Measurements from ENCODE around the gene HBD.

DNA sequence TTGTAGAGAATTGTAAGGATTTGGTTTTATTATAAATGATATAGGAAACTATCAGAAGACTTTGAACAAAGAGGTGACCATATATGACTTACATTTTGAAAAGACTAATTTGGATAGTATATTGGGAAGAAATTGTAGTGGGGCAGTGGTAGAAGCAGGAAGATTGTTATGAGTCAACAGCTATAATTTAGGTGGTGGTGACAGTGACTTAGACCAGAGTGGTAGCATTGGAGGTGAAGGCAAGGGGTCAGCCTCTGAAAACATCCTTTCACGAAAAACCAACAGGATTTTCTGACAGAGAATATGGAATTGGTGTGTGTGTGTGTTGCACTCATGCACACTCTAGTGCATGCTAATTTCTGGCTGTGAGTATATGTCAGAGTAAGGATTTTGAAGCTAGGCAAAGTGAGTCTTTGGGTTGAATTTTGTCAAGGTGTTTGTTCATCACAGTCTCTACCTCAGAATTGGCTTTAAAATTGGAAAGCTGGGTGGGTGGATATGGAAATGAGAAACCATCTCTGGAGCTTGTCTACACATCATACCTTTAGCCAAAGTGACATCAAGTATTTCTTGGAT lies 43.6 kb upstream of the HBD start:
- TF ChIP-seq POLR2A (IDR thresholded peaks at IDR 0.05; ENCODE audit: low read length) (no peak), GATA1 (IDR thresholded peaks at IDR 0.05; ENCODE audit: low read depth, low read length) (no peak)

All from erythroblast (primary cell).